GM12872 (cell line): ENCODE measurements around the gene ZNF143.

ENCODE experiments used
- CTCF ChIP-seq: IDR thresholded peaks from 3 replicates; pipeline ENCODE4 v1.5.1; 2011; ENCODE audit warnings: low read depth, mild to moderate bottlenecking, low read length, moderate library complexity; ENCODE audit not compliant: insufficient read depth

ZNF143 gene

GRCh38 chr11:9576701-9577381 is 116.0 kb downstream of the ZNF143 start:
- TF ChIP-seq CTCF = no peak

GRCh38 chr11:9577556-9577955 is 116.7 kb downstream of the ZNF143 start:
- TF ChIP-seq CTCF = no peak
